Stomach (tissue), 9 donors: Measurements from ENCODE around the gene LHX4. TPM values are rescaled to one million over a fixed set of nuclear protein-coding genes. Genes with fewer than 3 reads are reported as not detected.

Experiments used
- DNase-seq, 2 donors: peaks; one replicate each; pipeline versions ENCODE4 v3.0.0 to v3.0.0-alpha.2; 2013 to 2019
- H3K27ac ChIP-seq, 5 donors: fragments of 200-600 bp in 4 of 5; sonication (generic) in 4 of 5; one replicate each; pipeline ENCODE4 v1.5.1; 2013 to 2019; ENCODE audit warnings: mild to moderate bottlenecking in 1 of 5, moderate library complexity in 1 of 5
- H3K27me3 ChIP-seq, 3 donors: fragments of 200-600 bp; sonication (generic); one replicate each; pipeline ENCODE4 v1.5.1; 2017 to 2019; ENCODE audit warnings: mixed run types in 1 of 3
- H3K36me3 ChIP-seq, 4 donors: fragments of 200-600 bp; sonication (generic); 1 replicate in 3 of 4; 2 replicates in 1 of 4; pipeline ENCODE4 v1.5.1; 2016 to 2019
- H3K4me1 ChIP-seq, 4 donors: fragments of 200-600 bp; sonication (generic); one replicate each; pipeline ENCODE4 v1.5.1; 2016 to 2019
- H3K4me3 ChIP-seq, 4 donors: fragments of 200-600 bp; sonication (generic) in 3 of 4; one replicate each; pipeline ENCODE4 v1.5.1; 2016 to 2019; ENCODE audit warnings: mild to moderate bottlenecking in 1 of 4
- H3K9me3 ChIP-seq, 4 donors: fragments of 200-600 bp; sonication (generic); one replicate each; pipeline ENCODE4 v1.5.1; 2016 to 2019
- EP300 ChIP-seq: sonication (generic); formaldehyde crosslinking; IDR thresholded peaks from one replicate; pipeline ENCODE4 v1.6.1; 2017; ENCODE audit warnings: antibody characterized with exemption
- POLR2A ChIP-seq, 4 donors: fragments of 450-650 bp; IDR thresholded peaks; one replicate each; pipeline ENCODE4 v1.6.1; 2016; ENCODE audit warnings: antibody characterized with exemption in 4 of 4, control low read depth in 2 of 4, mild to moderate bottlenecking in 1 of 4, moderate library complexity in 1 of 4
- POLR2AphosphoS5 ChIP-seq, 3 donors: sonication (generic); formaldehyde crosslinking; IDR thresholded peaks; one replicate each; pipeline ENCODE4 v1.6.1; 2016; ENCODE audit warnings: antibody characterized with exemption in 3 of 3
- WGBS, 5 donors: extraction: QIAGEN DNeasy Blood & Tissue Kit in 3 of 5; methylation state at CpG; one replicate each; pipeline versions ENCODE4 v1.1.5 to v1.1.7; 2013 to 2018; 5-methylcytosine and 5-hydroxymethylcytosine counted together
- intact Hi-C: fragments of 100-400 bp; cut with DNase I; formaldehyde crosslinking; loops from one replicate; pipeline ENCODE4 v1.15.1; 2023; ENCODE audit warnings: low total_unique reads
- polyA plus RNA-seq, 3 donors: library from polyadenylated mRNA; stranded (reverse); fragments of 200-250 nt; gene quantifications; one replicate each; pipeline ENCODE4 v1.2.3, GENCODE V29; 2013
- total RNA-seq, 5 donors: library from RNA; depleted of rRNA; stranded (reverse); fragments of >200 nt; gene quantifications; one replicate each; pipeline versions ENCODE4 v1.1.0 to v1.2.3, GENCODE V29; 2014 to 2016
- TF ChIP-seq, protein P1 (sequence below), 7 experiments: fragments of 450-650 bp in 4 of 7; fragments of 200-600 bp in 3 of 7; sonication (generic) in 3 of 7; IDR thresholded peaks; one replicate each; pipeline ENCODE4 v1.5.1; 2016 to 2019; ENCODE audit warnings: antibody characterized with exemption in 7 of 7, control low read depth in 2 of 7, mild to moderate bottlenecking in 1 of 7
- donor health status: healthy with polysubstance abuse.
- donor health status: Bipolar disorder and iron deficiency.
- donor health status: healthy.

Gene LHX4
- total and polyA plus RNA-seq, 8 donors: 0.03 to 0.18 TPM; not detected in 6

GRCh38 chr1:180231506-180231921 is 1.4 kb downstream of the LHX4 start:
- Histone ChIP-seq H3K4me3 (peak overlapping the region; percentile 51 to 83 (median 68)), H3K36me3 (no peaks in the 10 kb centered on the region), H3K27ac (no peak overlapping the region), H3K4me1 (peaks cover 56 to 73% (median 66%) of the 10 kb centered on the region in 4 donors), H3K9me3 (no peaks in the 10 kb centered on the region), H3K27me3 (peaks cover 60 to 100% (median 94%) of the 10 kb centered on the region in 3 donors)
- peak in 1 of 2 donors; percentile 55 for DNase-seq
- intact Hi-C loops: no loop called here
- TF ChIP-seq POLR2AphosphoS5 (IDR thresholded peaks at IDR 0.05) (no peak), POLR2A (IDR thresholded peaks at IDR 0.05) (no peak), EP300 (no peak)
- TF ChIP-seq, protein P1, sequence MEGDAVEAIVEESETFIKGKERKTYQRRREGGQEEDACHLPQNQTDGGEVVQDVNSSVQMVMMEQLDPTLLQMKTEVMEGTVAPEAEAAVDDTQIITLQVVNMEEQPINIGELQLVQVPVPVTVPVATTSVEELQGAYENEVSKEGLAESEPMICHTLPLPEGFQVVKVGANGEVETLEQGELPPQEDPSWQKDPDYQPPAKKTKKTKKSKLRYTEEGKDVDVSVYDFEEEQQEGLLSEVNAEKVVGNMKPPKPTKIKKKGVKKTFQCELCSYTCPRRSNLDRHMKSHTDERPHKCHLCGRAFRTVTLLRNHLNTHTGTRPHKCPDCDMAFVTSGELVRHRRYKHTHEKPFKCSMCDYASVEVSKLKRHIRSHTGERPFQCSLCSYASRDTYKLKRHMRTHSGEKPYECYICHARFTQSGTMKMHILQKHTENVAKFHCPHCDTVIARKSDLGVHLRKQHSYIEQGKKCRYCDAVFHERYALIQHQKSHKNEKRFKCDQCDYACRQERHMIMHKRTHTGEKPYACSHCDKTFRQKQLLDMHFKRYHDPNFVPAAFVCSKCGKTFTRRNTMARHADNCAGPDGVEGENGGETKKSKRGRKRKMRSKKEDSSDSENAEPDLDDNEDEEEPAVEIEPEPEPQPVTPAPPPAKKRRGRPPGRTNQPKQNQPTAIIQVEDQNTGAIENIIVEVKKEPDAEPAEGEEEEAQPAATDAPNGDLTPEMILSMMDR (IDR thresholded peaks at IDR 0.05): no peak
- WGBS, 5 donors: 0 to 3% (median 1%) methylated on average over 18 to 37 of the region's 37 CpGs

GRCh38 chr1:180231936-180232335 is 1.9 kb downstream of the LHX4 start:
- Histone ChIP-seq H3K27me3 (peaks cover 64 to 100% (median 94%) of the 10 kb centered on the region in 3 donors), H3K4me1 (peaks cover 56 to 73% (median 66%) of the 10 kb centered on the region in 4 donors), H3K27ac (no peak overlapping the region), H3K4me3 (peak overlapping the region in 2 of 4 donors; percentile 82 to 83), H3K9me3 (no peaks in the 10 kb centered on the region), H3K36me3 (no peaks in the 10 kb centered on the region)
- TF ChIP-seq EP300: no peak
- TF ChIP-seq, protein P1 (IDR thresholded peaks at IDR 0.05): no peak
- TF ChIP-seq POLR2A (IDR thresholded peaks at IDR 0.05): no peak
- no peak for TF ChIP-seq POLR2AphosphoS5 (IDR thresholded peaks at IDR 0.05)
- intact Hi-C loops: no loop called here
- DNase-seq: no peak
- 2 to 5% (median 4%) methylated on average over 13 to 14 of the region's 14 CpGs for WGBS, 5 donors

DNA sequence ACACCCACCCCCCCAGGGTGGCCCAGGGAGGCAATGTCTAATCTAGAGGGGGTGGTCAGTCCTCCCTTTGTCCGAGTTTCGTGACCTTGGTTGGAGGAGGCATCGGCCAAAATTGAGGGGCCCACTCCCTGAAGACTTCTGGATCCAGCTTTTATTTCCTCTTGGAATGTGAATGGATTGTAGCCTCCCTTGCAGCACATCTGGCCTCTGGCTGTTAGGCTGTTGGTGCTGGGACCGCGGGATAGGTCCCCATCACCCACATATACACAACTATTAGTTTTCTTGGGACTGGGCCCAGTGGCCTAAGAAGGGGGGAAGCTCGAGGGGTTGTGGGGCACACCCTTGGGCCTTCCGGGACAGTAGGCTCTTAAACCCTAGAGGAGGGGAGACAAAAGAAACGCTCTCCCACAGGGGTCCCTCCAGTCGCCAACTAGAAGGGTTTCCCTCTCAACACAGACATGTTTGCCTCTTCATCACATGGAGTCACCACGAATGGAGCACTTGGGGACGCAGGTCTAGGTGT is 2.5 kb downstream of the LHX4 start:
- Histone ChIP-seq H3K27me3 (peaks cover 63 to 100% (median 99%) of the 10 kb centered on the region in 3 donors), H3K9me3 (no peaks in the 10 kb centered on the region), H3K27ac (no peak overlapping the region), H3K36me3 (no peaks in the 10 kb centered on the region), H3K4me3 (no peak overlapping the region), H3K4me1 (peaks cover 56 to 73% (median 66%) of the 10 kb centered on the region in 4 donors)
- no peak for TF ChIP-seq POLR2A (IDR thresholded peaks at IDR 0.05)
- no peak for TF ChIP-seq EP300
- no peak for TF ChIP-seq POLR2AphosphoS5 (IDR thresholded peaks at IDR 0.05)
- TF ChIP-seq, protein P1 (IDR thresholded peaks at IDR 0.05): no peak
- intact Hi-C loops: no loop called here
- 5 to 13% (median 11%) methylated on average over 11 of the region's 11 CpGs for WGBS, 5 donors
- no peak for DNase-seq

- TF ChIP-seq POLR2AphosphoS5 (IDR thresholded peaks at IDR 0.05) (no peak), POLR2A (IDR thresholded peaks at IDR 0.05) (no peak), EP300 (no peak)
- TF ChIP-seq, protein P1 (IDR thresholded peaks at IDR 0.05): no peak
- Histone ChIP-seq H3K27me3 (peaks cover 61 to 100% (median 99%) of the 10 kb centered on the region in 3 donors), H3K36me3 (no peaks in the 10 kb centered on the region), H3K4me3 (no peak overlapping the region), H3K27ac (no peak overlapping the region), H3K4me1 (peaks cover 55 to 73% (median 66%) of the 10 kb centered on the region in 4 donors), H3K9me3 (no peaks in the 10 kb centered on the region)
- intact Hi-C loops: no loop called here
- 4 to 10% (median 5%) methylated on average over 46 to 71 of the region's 71 CpGs for WGBS, 5 donors
- DNase-seq: no peak
These were observed 3.3 kb downstream of the LHX4 start for GRCh38 chr1:180233191-180234011.
